ENCODE data around the gene MSANTD7. TPM values are rescaled to one million over a fixed set of nuclear protein-coding genes. Genes with fewer than 3 reads are reported as not detected.

Gene MSANTD7
- total RNA-seq, 1 experiment from 2014 or later = 23.1 TPM

GRCh38 chr10:14838582-14839304, 637 bp downstream of the MSANTD7 start:
- Histone ChIP-seq H3K79me2 (ENCODE audit: insufficient read depth, low read length) (peaks cover 6% of the 10 kb centered on the region; the same call in 1 of the 2 replicates), H2BK5ac (ENCODE audit: insufficient read length, low read length) (no peak overlapping the region), H4K91ac (ENCODE audit: insufficient read length, low read depth, low read length) (peak overlapping the region; percentile 88), H3K79me1 (ENCODE audit: insufficient read depth, low read depth, low read length, poor library complexity, severe bottlenecking) (no peaks in the 10 kb centered on the region), H2AK5ac (ENCODE audit: insufficient read length, low read length) (no peak overlapping the region), H2BK12ac (ENCODE audit: insufficient read length, low read depth, low read length) (no peak overlapping the region), H3K23me2 (ENCODE audit: insufficient read length, low read depth, low read length, poor library complexity, severe bottlenecking) (no peaks in the 10 kb centered on the region), H3K27ac (ENCODE audit: insufficient read length, low read depth, low read length) (no peak overlapping the region), H4K20me1 (ENCODE audit: control insufficient read depth, insufficient read depth, insufficient read length) (no peaks in the 10 kb centered on the region), H3T11ph (ENCODE audit: low read length) (no peak overlapping the region), H3K9ac (ENCODE audit: extremely low read depth, insufficient read length, low read length) (peak overlapping the region; percentile 94), H4K8ac (replicated peaks; ENCODE audit: insufficient read length, low read depth, low read length) (no peak overlapping the region), H4K5ac (ENCODE audit: insufficient read length, low read depth, low read length) (peak overlapping the region; percentile 19), H3K4ac (ENCODE audit: low read depth, low read length) (no peak overlapping the region; the same call in 1 of the 2 replicates), H3K27me3 (ENCODE audit: insufficient read depth, low read length) (no peaks in the 10 kb centered on the region), H2BK120ac (ENCODE audit: low read depth, low read length, poor library complexity, severe bottlenecking) (no peak overlapping the region), H2BK20ac (ENCODE audit: low read depth, low read length, poor library complexity, severe bottlenecking) (no peak overlapping the region), H2BK15ac (ENCODE audit: low read depth, low read length) (no peak overlapping the region), H3K56ac (ENCODE audit: insufficient read length, low read depth, low read length) (no peak overlapping the region), H2AFZ (ENCODE audit: low read length) (no peak overlapping the region), H3K18ac (ENCODE audit: insufficient read length, low read depth, low read length) (peak overlapping the region; percentile 95), H3K4me1 (ENCODE audit: insufficient read depth, low read length) (peaks cover 2% of the 10 kb centered on the region; the same call in 1 of the 2 replicates), H3K4me2 (ENCODE audit: insufficient read depth, insufficient read length, low read length) (peak overlapping the region; percentile 88), H3K23ac (ENCODE audit: insufficient read length, low read depth, low read length) (no peak overlapping the region), H3K14ac (ENCODE audit: insufficient read depth, low read length) (peak overlapping the region; percentile 97), H3K9me3 (ENCODE audit: control insufficient read depth, low read depth, low read length) (no peaks in the 10 kb centered on the region)
- H3K9me3 Mint-ChIP-seq = no peaks in the 10 kb centered on the region
- TF ChIP-seq CTCF (conservative IDR thresholded peaks at IDR 0.05) = no peak
- no peaks in the 10 kb centered on the region; the same call in 1 of the 2 replicates for H3K27me3 Mint-ChIP-seq (ENCODE audit: low read depth)
- no CpG with 5 or more reads among the region's 60 CpGs for WGBS (ENCODE audit: extremely low coverage, insufficient read length, low lambda C conversion rate)
- H3K27ac Mint-ChIP-seq = peak overlapping the region; percentile 95 to 98 (median 97)
- DNase-seq = peak; percentile 66
- H3K36me3 Mint-ChIP-seq (ENCODE audit: insufficient read depth in 1 of 3, low read depth in 3 of 3) = peaks cover 17 to 44% (median 40%) of the 10 kb centered on the region in 3 experiments
- peak overlapping the region; percentile 94 to 95 for H3K4me3 Mint-ChIP-seq
- H3K4me1 Mint-ChIP-seq = peaks cover 21 to 23% of the 10 kb centered on the region in 2 experiments
